22Rv1 (cell line): ENCODE measurements around the gene LPAR1.

Experiments
- CTCF ChIP-seq: fragments of 450-650 bp; IDR thresholded peaks from 2 replicates; pipeline ENCODE4 v1.5.1; 2017; ENCODE audit warnings: mild to moderate bottlenecking
- ZFX ChIP-seq: fragments of 450-650 bp; IDR thresholded peaks from 2 replicates; pipeline ENCODE4 v1.6.1; 2017; ENCODE audit warnings: antibody characterized with exemption, borderline replicate concordance

- TF ChIP-seq CTCF (no peak), ZFX (no peak)
Observed at GRCh38 chr9:110986529-110986928, 51.7 kb downstream of the LPAR1 start.
